CD1c-positive myeloid dendritic cell (primary cell): ENCODE results near the gene SOX9.
"Not testable (repeated sequence)": the region's sequence is repeated elsewhere in the genome, so short reads cannot be mapped to it uniquely, and the experiment has no call there.

ENCODE experiments used
- DNase-seq: peaks from one replicate; pipeline ENCODE4 v3.0.0-alpha.2; 2016; ENCODE audit errors: extremely low spot score

Gene SOX9

DNA sequence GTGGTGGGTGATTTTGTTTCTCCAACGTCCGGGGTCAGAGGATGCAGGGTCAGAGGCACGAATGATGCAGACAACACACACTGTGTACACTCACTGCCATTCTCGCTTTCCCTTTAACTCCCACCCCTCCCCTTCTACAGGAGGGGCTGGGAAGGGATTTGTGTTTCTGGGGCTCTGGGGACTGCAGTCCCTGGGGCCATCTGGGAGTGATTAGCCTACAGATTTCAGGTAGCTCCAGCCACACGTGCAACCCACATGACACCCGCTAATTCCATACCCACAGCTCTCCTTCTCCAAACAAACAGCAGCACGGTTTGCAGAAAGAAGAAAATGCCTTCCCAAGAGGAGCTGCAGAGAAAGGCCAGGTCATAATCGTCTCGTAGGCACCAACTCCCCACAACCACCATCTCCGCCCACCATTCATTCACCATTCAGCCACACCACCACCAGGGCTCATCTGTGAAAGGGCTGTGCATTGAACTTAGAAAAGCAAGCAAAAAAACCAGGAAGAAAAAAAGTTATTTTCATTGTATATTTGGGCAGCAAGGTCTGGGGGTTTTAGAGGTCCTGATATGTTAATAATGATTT, 9.4 kb upstream of the SOX9 start:
- no peak for DNase-seq

- not testable (repeated sequence) for DNase-seq
Measured at GRCh38 chr17:72111926-72112325, 8.9 kb upstream of the SOX9 start.

DNA sequence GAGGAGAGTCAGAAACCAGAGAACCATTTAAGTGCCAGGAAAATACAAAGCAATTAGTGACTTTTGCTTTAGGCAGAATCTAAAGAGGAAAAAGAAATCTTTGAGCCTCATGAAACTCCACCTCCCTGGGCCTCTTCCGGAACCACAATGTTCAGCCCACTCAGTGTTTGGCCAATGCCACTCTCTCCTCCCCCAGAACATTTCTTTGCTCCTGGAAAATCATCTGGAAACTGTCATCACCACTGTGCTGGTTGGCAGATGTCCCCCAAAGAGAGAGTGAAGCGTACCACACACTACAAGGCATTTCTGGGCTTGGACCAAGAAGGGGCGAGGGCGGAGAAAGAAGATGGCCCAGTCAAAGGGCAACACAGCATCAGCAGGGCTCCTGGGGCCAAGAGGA, 7.1 kb upstream of the SOX9 start:
- no peak for DNase-seq

DNA sequence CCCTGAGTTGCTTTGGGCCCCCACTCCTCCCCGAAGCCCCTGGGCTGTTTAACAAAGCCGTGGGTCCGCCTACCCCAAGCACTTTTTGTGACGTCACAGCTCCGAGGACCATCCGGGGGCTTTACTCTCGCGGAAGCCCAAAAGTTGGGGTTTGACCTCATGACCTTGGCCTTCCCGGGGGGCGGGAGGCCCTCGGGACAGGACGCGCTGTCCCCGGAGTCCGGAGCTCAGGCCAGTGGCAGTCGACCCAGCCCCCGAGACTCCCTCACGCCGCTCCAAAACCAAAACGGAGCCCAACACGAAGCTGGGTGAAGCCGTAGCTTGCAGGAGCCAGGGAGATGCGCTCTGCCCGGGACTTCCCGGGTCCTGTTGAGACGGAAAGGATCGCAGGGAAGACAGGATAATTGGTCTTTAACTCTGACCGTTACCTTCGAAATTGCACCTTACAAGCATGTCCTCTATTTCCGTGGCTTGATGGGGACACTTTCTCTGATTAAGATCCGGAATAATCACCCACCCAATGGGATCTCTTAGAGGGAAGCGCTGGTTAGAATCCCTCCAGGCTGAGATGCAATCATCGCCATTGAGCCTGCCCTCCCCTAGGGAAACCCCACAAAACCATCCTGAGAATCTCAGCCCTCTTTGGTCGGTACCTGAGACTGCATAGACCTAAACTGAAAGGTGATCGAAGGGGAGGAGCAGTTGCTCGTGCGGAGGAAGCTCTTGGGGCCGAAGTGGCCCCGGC, 4.9 kb upstream of the SOX9 start:
- DNase-seq = no peak

DNA sequence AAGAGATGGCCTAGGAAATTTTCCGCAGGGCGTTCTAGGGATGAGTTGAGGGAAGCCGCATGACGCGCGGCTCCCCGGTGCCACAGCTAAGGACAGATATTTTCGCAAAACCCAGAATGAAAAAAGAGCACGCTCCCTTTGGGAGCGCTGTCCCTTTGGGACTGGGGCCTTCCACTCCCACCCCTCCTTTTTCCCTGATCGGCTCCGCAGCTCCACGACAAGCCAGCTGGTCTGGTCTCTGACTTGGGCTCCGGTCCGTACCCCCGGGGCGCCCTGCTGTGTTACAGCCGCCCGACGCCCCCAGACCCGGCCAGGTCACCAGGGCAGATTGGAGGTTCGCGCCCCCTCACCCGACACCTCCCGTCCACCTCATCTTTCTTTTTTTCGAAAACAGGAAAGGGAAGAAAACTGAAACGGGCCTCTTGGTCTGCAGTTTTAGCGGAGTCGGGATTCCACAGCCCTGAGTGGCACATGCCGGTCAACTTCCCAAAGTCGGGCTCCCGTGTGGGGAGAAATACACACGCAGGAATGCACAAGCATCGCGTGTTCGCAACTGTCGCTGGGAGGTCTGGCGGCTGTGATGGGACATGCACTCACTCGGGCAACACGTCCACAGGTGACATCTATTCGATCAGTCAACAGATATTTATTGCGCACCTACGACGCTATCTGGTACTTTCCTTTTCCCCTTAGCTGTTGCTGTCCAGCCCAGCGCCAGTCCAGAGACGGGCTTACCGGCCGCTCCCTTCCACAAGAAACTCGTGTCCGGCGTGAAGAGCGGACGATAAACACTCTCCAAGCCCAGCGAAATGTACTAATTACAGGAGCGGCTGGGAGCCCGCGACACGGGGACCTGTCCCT, 3.9 kb upstream of the SOX9 start:
- no peak for DNase-seq

GRCh38 chr17:72117535-72118334, 3.1 kb upstream of the SOX9 start:
- DNase-seq = no peak

DNA sequence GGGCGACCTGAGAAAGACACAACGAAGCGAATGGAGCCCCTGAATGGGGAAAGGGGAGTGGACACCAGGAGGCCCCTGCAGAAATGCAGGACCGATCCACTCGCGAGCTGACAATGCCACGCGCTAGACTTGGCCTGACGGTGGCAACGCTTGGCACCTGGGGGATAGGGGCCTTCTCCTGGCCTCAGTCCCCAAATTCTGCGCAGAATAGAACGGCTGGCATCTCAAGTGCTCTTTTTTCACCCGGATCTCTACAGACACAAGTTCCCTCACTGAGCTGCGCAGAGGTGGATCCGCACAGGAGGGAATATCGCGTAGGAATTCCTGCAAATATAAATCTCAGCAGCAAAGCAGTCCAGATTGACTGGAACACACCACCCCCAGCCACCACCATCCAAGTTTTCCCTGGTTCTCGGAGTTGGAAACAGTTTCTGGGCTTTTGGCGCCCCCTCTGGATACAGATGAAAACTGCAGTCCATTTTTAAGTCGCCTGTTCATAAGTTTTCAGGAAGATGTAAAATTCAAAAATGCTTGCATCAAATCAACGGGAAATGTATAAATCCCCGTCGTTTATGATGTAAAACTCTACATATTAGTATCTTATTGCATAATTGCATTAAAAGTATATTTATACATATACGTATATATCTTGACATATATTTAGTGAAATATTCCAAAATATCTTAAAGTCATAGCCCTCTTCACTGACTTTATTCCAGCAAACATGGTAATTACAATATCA, 2.3 kb upstream of the SOX9 start:
- DNase-seq = peak; percentile 46

- DNase-seq = no peak
Measured at GRCh38 chr17:72119077-72119872, 1.5 kb upstream of the SOX9 start.

GRCh38 chr17:72119873-72120641, 763 bp upstream of the SOX9 start:
- no peak for DNase-seq

DNA sequence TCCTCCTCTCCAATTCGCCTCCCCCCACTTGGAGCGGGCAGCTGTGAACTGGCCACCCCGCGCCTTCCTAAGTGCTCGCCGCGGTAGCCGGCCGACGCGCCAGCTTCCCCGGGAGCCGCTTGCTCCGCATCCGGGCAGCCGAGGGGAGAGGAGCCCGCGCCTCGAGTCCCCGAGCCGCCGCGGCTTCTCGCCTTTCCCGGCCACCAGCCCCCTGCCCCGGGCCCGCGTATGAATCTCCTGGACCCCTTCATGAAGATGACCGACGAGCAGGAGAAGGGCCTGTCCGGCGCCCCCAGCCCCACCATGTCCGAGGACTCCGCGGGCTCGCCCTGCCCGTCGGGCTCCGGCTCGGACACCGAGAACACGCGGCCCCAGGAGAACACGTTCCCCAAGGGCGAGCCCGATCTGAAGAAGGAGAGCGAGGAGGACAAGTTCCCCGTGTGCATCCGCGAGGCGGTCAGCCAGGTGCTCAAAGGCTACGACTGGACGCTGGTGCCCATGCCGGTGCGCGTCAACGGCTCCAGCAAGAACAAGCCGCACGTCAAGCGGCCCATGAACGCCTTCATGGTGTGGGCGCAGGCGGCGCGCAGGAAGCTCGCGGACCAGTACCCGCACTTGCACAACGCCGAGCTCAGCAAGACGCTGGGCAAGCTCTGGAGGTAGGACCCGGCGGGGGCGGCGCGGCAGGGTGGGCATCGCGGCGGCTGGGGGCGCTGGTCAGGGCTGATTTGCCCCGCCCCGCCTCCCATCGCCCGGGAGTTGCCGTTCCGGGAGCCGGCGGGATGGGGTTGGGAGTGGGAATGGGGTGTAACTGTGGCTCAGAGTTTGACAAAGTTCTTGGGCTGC, 567 bp downstream of the SOX9 start:
- no peak for DNase-seq

- no peak for DNase-seq
Measured at GRCh38 chr17:72122010-72122764, 1.4 kb downstream of the SOX9 start.

DNA sequence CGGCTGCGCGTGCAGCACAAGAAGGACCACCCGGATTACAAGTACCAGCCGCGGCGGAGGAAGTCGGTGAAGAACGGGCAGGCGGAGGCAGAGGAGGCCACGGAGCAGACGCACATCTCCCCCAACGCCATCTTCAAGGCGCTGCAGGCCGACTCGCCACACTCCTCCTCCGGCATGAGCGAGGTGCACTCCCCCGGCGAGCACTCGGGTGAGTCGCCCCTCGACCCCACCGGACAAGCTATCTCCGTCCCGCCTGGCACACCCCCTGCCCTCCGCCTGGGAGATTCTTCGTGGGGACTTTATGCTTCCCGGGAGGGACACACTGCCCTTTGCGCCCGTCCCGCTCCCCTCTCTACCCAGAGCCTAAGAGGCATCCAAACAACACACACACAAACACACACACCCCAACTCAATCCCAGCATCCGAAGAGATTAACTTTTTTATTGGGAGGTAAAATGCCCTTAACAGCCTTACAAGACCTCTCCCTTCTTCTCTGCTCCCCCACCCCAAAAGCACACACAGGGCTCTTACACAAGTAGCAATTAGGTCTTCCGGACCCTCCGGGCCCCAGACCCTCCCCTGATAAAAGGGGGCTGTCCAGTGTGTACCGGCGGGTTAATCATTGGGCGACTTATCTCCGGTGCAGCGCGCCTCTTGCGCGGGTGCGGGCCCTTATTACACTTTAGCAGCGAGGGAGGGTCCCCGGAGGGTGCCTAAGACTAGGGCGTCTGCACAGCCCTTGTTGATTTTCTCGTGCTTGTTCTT, 2.1 kb downstream of the SOX9 start:
- DNase-seq = no peak

DNA sequence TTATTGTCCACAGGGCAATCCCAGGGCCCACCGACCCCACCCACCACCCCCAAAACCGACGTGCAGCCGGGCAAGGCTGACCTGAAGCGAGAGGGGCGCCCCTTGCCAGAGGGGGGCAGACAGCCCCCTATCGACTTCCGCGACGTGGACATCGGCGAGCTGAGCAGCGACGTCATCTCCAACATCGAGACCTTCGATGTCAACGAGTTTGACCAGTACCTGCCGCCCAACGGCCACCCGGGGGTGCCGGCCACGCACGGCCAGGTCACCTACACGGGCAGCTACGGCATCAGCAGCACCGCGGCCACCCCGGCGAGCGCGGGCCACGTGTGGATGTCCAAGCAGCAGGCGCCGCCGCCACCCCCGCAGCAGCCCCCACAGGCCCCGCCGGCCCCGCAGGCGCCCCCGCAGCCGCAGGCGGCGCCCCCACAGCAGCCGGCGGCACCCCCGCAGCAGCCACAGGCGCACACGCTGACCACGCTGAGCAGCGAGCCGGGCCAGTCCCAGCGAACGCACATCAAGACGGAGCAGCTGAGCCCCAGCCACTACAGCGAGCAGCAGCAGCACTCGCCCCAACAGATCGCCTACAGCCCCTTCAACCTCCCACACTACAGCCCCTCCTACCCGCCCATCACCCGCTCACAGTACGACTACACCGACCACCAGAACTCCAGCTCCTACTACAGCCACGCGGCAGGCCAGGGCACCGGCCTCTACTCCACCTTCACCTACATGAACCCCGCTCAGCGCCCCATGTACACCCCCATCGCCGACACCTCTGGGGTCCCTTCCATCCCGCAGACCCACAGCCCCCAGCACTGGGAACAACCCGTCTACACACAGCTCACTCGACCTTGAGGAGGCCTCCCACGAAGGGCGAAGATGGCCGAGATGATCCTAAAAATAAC, 3.0 kb downstream of the SOX9 start:
- no peak for DNase-seq

DNA sequence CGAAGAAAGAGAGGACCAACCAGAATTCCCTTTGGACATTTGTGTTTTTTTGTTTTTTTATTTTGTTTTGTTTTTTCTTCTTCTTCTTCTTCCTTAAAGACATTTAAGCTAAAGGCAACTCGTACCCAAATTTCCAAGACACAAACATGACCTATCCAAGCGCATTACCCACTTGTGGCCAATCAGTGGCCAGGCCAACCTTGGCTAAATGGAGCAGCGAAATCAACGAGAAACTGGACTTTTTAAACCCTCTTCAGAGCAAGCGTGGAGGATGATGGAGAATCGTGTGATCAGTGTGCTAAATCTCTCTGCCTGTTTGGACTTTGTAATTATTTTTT, 3.6 kb downstream of the SOX9 start:
- no peak for DNase-seq

DNA sequence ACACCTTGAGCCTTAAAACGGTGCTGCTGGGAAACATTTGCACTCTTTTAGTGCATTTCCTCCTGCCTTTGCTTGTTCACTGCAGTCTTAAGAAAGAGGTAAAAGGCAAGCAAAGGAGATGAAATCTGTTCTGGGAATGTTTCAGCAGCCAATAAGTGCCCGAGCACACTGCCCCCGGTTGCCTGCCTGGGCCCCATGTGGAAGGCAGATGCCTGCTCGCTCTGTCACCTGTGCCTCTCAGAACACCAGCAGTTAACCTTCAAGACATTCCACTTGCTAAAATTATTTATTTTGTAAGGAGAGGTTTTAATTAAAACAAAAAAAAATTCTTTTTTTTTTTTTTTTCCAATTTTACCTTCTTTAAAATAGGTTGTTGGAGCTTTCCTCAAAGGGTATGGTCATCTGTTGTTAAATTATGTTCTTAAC, 4.4 kb downstream of the SOX9 start:
- no peak for DNase-seq

GRCh38 chr17:72125742-72126141, 4.9 kb downstream of the SOX9 start:
- DNase-seq = no peak
